Measurements from ENCODE around the gene ANGPTL4.
"Not testable (repeated sequence)": the region's sequence is repeated elsewhere in the genome, so short reads cannot be mapped to it uniquely, and the experiment has no call there.

Gene ANGPTL4, protein sequence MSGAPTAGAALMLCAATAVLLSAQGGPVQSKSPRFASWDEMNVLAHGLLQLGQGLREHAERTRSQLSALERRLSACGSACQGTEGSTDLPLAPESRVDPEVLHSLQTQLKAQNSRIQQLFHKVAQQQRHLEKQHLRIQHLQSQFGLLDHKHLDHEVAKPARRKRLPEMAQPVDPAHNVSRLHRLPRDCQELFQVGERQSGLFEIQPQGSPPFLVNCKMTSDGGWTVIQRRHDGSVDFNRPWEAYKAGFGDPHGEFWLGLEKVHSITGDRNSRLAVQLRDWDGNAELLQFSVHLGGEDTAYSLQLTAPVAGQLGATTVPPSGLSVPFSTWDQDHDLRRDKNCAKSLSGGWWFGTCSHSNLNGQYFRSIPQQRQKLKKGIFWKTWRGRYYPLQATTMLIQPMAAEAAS

DNA sequence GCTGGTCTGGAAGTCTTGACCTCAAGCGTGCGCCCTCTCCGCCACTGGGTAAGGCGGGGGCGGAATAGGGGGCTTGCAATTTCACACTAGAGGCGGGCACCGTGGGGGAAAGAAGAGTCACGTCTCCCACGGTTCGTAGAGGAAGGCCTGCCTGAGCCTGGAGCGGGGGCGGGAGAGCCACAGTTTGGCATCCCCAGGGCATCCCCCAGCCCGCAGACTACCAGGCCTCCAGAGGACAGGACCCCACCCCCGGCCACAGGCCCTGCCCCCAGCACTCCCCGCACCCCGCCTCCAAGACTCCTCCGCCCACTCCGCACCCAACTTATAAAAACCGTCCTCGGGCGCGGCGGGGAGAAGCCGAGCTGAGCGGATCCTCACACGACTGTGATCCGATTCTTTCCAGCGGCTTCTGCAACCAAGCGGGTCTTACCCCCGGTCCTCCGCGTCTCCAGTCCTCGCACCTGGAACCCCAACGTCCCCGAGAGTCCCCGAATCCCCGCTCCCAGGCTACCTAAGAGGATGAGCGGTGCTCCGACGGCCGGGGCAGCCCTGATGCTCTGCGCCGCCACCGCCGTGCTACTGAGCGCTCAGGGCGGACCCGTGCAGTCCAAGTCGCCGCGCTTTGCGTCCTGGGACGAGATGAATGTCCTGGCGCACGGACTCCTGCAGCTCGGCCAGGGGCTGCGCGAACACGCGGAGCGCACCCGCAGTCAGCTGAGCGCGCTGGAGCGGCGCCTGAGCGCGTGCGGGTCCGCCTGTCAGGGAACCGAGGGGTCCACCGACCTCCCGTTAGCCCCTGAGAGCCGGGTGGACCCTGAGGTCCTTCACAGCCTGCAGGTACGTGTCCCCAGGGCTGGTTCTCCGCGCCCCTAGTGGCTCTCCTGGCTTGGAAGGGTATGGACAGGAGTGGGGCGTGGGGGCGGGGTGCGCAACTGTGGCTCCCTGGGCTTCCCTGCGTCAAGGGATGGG lies at the start of gene ANGPTL4:
ANGPTL4 (plus strand) TSS at position 353 of the 969 bp plus-strand sequence; CDS start at position 520, 167 bp downstream.
- peak; percentile 67 for ATAC-seq
- no peak for TF ChIP-seq ZNF70 (CRISPR knock-in tag; IDR thresholded peaks at IDR 0.05)
- 0 out of 2 replicates have a peak, but pooled peaks have one; percentile 25 for TF ChIP-seq ZFP3 (CRISPR knock-in tag; IDR thresholded peaks at IDR 0.05)

DNA sequence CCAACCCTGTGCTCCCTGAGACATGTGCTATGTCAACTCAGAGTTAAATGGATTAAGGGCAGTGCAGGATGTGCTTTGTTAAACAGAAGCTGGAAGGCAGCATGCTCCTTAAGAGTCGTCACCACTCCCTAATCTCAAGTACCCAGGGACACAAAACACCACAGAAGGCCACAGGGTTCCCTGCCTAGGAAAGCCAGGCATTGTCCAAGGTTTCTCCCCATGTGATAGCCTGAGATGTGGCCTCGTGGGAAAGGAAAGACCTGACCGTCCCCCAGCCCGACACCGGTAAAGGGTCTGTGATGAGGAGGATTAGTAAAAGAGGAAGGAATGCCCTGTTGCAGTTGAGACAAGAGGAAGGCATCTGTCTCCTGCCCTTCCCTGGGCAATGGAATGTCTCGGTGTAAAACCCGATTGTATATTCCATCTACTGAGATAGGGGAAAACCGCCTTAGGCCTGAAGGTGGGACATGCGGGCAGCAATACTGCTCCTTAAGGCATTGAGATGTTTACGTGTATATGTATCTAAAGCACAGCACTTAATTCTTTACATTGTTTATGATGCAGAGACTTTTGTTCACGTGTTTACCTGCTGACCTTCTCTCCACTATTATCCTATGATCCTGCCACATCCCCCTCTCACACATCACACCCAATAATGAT lies 48.8 kb upstream of the ANGPTL4 start:
- ATAC-seq, result not testable (repeated sequence)

DNA sequence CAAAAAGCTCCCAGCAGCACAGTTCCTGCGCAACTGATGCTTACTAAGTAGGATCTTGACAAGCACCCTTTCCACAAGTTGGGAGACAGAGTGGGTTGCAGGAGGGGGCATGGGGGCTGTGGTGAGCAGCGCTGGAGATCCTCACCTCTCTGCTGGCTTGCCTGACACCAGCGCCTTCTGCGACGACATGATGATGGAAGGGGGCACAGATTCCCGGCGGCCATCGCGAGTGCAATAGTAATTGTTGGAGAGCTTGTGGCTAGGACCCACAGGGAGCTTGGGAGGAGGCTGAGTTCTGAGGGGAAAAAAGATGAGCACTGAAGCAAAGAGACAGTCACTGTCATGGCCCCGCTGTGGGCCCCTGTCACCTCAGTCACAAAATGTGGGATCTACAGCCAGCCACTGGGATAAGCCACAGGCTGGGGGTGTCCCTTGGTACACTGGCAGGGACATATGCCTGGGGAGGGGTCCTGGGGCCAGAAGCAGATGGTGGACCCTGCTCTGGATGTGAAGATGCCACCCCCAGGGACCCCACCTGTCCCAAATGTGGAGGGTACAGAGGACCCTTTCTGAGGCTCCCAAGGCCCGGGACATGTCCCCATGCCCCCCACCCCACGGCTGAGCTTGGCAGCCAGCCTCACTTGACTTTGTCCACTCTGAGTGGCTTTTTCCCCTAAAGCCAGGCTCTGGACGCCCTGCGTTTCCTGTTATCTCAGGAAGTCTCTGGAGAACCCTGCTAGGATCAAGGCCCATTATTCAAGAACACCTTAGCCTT lies 47.4 kb upstream of the ANGPTL4 start:
- TF ChIP-seq GLIS3 (CRISPR knock-in tag; IDR thresholded peaks at IDR 0.05) (no peak), ESRRG (CRISPR knock-in tag; IDR thresholded peaks at IDR 0.05) (no peak), ARNTL (CRISPR knock-in tag; IDR thresholded peaks at IDR 0.05; ENCODE audit: borderline replicate concordance, low read depth) (no peak)
- TF ChIP-seq, protein P1, sequence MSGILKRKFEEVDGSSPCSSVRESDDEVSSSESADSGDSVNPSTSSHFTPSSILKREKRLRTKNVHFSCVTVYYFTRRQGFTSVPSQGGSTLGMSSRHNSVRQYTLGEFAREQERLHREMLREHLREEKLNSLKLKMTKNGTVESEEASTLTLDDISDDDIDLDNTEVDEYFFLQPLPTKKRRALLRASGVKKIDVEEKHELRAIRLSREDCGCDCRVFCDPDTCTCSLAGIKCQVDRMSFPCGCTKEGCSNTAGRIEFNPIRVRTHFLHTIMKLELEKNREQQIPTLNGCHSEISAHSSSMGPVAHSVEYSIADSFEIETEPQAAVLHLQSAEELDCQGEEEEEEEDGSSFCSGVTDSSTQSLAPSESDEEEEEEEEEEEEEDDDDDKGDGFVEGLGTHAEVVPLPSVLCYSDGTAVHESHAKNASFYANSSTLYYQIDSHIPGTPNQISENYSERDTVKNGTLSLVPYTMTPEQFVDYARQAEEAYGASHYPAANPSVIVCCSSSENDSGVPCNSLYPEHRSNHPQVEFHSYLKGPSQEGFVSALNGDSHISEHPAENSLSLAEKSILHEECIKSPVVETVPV (CRISPR knock-in tag; IDR thresholded peaks at IDR 0.05), result no peak
- TF ChIP-seq, protein P2, sequence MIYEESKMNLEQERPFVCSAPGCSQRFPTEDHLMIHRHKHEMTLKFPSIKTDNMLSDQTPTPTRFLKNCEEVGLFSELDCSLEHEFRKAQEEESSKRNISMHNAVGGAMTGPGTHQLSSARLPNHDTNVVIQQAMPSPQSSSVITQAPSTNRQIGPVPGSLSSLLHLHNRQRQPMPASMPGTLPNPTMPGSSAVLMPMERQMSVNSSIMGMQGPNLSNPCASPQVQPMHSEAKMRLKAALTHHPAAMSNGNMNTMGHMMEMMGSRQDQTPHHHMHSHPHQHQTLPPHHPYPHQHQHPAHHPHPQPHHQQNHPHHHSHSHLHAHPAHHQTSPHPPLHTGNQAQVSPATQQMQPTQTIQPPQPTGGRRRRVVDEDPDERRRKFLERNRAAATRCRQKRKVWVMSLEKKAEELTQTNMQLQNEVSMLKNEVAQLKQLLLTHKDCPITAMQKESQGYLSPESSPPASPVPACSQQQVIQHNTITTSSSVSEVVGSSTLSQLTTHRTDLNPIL (CRISPR knock-in tag; IDR thresholded peaks at IDR 0.05; ENCODE audit: low read depth), result no peak
- no peak for ATAC-seq

DNA sequence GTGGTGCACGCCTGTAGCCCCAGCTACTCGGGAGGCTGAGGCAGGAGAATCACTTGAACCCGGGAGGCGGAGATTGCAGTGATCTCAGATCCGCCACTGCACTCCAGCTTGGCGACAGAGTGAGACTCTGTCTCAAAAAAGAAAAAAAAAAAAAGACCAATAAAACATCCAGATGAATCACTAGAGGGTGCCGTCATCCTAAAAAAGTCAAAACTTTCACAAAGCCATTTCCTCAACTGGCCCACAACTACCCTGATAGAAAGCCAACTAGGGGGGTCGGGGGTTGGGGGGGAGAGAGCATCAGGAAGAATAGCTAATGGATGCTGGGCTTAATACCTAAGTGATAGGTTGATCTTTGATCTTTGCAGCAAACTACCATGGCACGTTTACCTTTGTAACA lies 45.1 kb upstream of the ANGPTL4 start:
- not testable (repeated sequence) for ATAC-seq

DNA sequence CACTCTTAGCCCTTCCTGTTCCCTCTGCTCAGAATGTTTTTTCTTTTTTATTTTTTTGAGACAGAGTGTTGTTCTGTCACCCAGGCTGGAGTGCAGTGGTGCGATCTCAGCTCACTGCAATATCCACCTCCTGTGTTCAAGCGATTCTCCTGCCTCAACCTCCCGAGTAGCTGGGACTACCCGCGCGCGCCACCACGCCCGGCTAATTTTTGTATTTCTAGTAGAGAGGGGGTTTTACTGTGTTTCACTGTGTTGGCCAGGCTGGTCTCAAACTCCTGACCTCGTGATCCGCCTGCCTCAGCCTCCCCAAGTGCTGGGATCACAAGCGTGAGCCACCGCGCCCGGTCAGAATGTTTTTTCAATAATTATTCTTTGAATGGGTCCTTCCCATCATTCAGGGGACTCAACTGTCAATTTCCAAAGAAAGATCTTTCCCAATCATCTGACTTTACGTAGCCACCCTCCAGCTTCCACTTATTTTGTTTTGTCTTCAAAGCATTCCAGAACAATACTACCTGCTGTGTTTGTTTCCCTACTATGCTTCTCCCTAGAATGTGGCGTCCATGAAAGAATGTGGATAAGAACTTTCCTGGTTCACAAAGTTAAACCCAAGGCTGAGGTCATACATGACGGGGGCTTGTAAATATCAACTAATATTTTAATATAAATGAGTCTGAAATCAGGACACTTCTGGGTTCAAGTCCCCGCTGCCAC lies 44.0 kb upstream of the ANGPTL4 start:
- no peak for TF ChIP-seq SNAI2 (CRISPR knock-in tag; IDR thresholded peaks at IDR 0.05)
- no peak for TF ChIP-seq ZNF70 (CRISPR knock-in tag; IDR thresholded peaks at IDR 0.05)
- no peak for TF ChIP-seq TOX (CRISPR knock-in tag; IDR thresholded peaks at IDR 0.05; ENCODE audit: borderline replicate concordance)
- no peak for TF ChIP-seq ARNTL (CRISPR knock-in tag; IDR thresholded peaks at IDR 0.05; ENCODE audit: borderline replicate concordance, low read depth)
- TF ChIP-seq ZC3H10 (CRISPR knock-in tag; IDR thresholded peaks at IDR 0.05), result no peak
- ATAC-seq, result no peak

DNA sequence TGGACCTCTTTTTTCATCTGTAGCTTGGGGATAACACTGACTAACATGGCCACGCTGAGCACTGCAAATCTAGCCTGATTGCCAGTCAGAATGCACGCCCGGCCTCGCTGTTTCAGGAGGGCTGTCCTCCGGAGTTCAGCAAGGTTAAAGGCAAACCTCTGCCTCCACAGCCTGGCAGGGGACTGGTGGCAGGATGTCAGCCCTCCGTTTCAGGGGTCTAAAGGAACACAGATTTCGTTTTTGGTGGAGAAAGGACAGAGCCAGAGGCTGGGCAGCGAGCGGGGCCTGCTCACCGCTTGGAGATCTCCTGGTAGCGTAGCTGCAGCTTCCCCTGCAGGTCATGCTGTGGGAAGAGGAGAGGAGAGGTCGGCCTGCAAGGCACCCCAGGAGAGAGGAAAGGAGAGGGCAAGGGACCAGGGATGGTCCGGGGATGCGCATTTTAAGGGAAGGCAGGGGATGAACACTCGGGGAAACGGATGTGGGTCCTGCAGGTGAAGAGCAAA lies 43.3 kb upstream of the ANGPTL4 start:
- peak; percentile 11 for ATAC-seq

More for the DNA sequence above, 43.3 kb upstream of the ANGPTL4 start:
- TF ChIP-seq ZC3H10 (CRISPR knock-in tag; IDR thresholded peaks at IDR 0.05) (no peak), PPARA (CRISPR knock-in tag; IDR thresholded peaks at IDR 0.05; ENCODE audit: borderline replicate concordance) (no peak)
- TF ChIP-seq, protein P2 (CRISPR knock-in tag; IDR thresholded peaks at IDR 0.05; ENCODE audit: low read depth), result no peak

Data from SK-N-SH treated with all-trans-retinoic acid at 6 μM for 48 hours (cell line).